Right lobe of liver (tissue), 6 donors: Measurements from ENCODE around the gene CHN2. TPM values are rescaled to one million over a fixed set of nuclear protein-coding genes. Genes with fewer than 3 reads are reported as not detected.

ENCODE experiments used
- ATAC-seq, 4 donors: fragments of 200-7000 bp; cut with Tn5 transposase; one replicate each; pipeline ENCODE4 v1.9.1; 2020; ENCODE audit warnings: mild to moderate bottlenecking in 4 of 4, moderate library complexity in 4 of 4
- DNase-seq, 3 donors: peaks; one replicate each; pipeline ENCODE4 v3.0.0-alpha.2; 2020
- H3K27ac ChIP-seq, 3 donors: fragments of 200-600 bp; one replicate each; pipeline ENCODE4 v1.8.0; 2022
- H3K27me3 ChIP-seq, 2 donors: fragments of 200-600 bp; one replicate each; pipeline ENCODE4 v1.8.0; 2022
- H3K36me3 ChIP-seq, 4 donors: fragments of 200-600 bp; sonication (generic) in 1 of 4; one replicate each; pipeline versions ENCODE4 v1.5.1 to v1.8.0; 2017 to 2022; ENCODE audit warnings: control low read depth in 1 of 4
- H3K4me1 ChIP-seq, 4 donors: fragments of 200-600 bp; sonication (generic) in 1 of 4; one replicate each; pipeline versions ENCODE4 v1.5.1 to v1.8.0; 2017 to 2022; ENCODE audit warnings: control low read depth in 1 of 4
- H3K4me3 ChIP-seq, 3 donors: fragments of 200-600 bp; one replicate each; pipeline ENCODE4 v1.8.0; 2022
- H3K9me3 ChIP-seq, 4 donors: fragments of 200-600 bp; sonication (generic) in 1 of 4; one replicate each; pipeline versions ENCODE4 v1.5.1 to v1.8.0; 2017 to 2022; ENCODE audit warnings: control low read depth in 1 of 4
- CTCF ChIP-seq, 4 donors: fragments of 200-600 bp in 3 of 4; fragments of 450-650 bp in 1 of 4; IDR thresholded peaks; one replicate each; pipeline versions ENCODE4 v1.5.1 to v1.8.0; 2016 to 2022; ENCODE audit warnings: antibody characterized with exemption in 4 of 4, mild to moderate bottlenecking in 2 of 4
- POLR2A ChIP-seq: fragments of 450-650 bp; IDR thresholded peaks from one replicate; pipeline ENCODE4 v1.6.1; 2017; ENCODE audit warnings: antibody characterized with exemption, mild to moderate bottlenecking
- WGBS: methylation state at CpG from one replicate; pipeline ENCODE4 v1.1.6; 2018; ENCODE audit warnings: low coverage, low lambda C conversion rate; ENCODE audit not compliant: insufficient coverage; ENCODE audit errors: missing lambda C conversion rate; 5-methylcytosine and 5-hydroxymethylcytosine counted together
- intact Hi-C, 2 donors: fragments of 100-400 bp; cut with DNase I; formaldehyde crosslinking; loops; one replicate each; pipeline versions ENCODE4 v1.11.2 to v1.14.1; 2022
- total RNA-seq, 6 experiments: library from RNA; depleted of rRNA in 2 of 6; stranded (reverse); fragments of >200 nt in 2 of 6; fragmentation: NEBNext Ultra II Directional in 3 of 6; extraction: Animal tissue kit (Norgen Biotek cat#: 25700) in 3 of 6; gene quantifications; one replicate each; pipeline versions ENCODE4 v1.1.0 to v1.2.4, GENCODE V29; 2016 to 2023
- donor health status: DM: no; HTN: yes; CAD: no.
- donor health status: DM: no; HTN: no; CAD: no.
- donor health status: DM: no; HTN: no; CAD: no.
- donor health status: DM: no; HTN: yes; CAD: no.
- donor health status: DM: no; HTN: yes; CAD: no.

The CHN2 gene
- total RNA-seq, 6 experiments from 2014 or later: 20.1 to 57.7 (median 31.5) TPM

GRCh38 chr7:29274146-29275017 is 79.8 kb downstream of the CHN2 start:
- DNase-seq (no peak), ATAC-seq (peak; percentile 60 to 65 (median 64))
- no peaks in the 10 kb centered on the region for H3K27me3 ChIP-seq
- H3K36me3 ChIP-seq: no peaks in the 10 kb centered on the region
- intact Hi-C loops: no loop called here
- WGBS: 34% methylated on average over 11 of the region's 11 CpGs
- peak overlapping the region in 2 of 3 donors; percentile 25 to 41 for H3K27ac ChIP-seq
- no peak overlapping the region for H3K4me3 ChIP-seq
- no peak for TF ChIP-seq CTCF (IDR thresholded peaks at IDR 0.05)
- TF ChIP-seq POLR2A: no peak
- H3K4me1 ChIP-seq: peaks cover 0 to 51% (median 20%) of the 10 kb centered on the region in 4 donors
- H3K9me3 ChIP-seq: no peaks in the 10 kb centered on the region

GRCh38 chr7:29275018-29275318 is 80.4 kb downstream of the CHN2 start:
- Histone ChIP-seq H3K36me3 (no peaks in the 10 kb centered on the region), H3K27me3 (no peaks in the 10 kb centered on the region), H3K4me3 (no peak overlapping the region), H3K4me1 (peaks cover 0 to 48% (median 18%) of the 10 kb centered on the region in 4 donors), H3K27ac (peak overlapping the region in 1 of 3 donors; percentile 41), H3K9me3 (no peaks in the 10 kb centered on the region)
- ATAC-seq (no peak), DNase-seq (no peak)
- TF ChIP-seq POLR2A: no peak
- TF ChIP-seq CTCF (IDR thresholded peaks at IDR 0.05): no peak
- 94% methylated on average over 2 of the region's 2 CpGs for WGBS
- intact Hi-C loops: no loop called here

- Histone ChIP-seq H3K36me3 (no peaks in the 10 kb centered on the region), H3K27me3 (no peaks in the 10 kb centered on the region), H3K9me3 (no peaks in the 10 kb centered on the region), H3K4me3 (no peak overlapping the region), H3K4me1 (peaks cover 0 to 42% (median 16%) of the 10 kb centered on the region in 4 donors), H3K27ac (no peak overlapping the region)
- 74% methylated on average over 4 of the region's 4 CpGs for WGBS
- no peak for ATAC-seq
- intact Hi-C loops: no loop called here
- DNase-seq: no peak
- TF ChIP-seq CTCF (IDR thresholded peaks at IDR 0.05) (no peak), POLR2A (no peak)
Measured at GRCh38 chr7:29275493-29275892, 80.9 kb downstream of the CHN2 start.

- H3K4me3 ChIP-seq: no peak overlapping the region
- ATAC-seq: no peak
- no peak overlapping the region for H3K27ac ChIP-seq
- H3K4me1 ChIP-seq: peaks cover 0 to 35% (median 15%) of the 10 kb centered on the region in 4 donors
- 53% methylated on average over 2 of the region's 2 CpGs for WGBS
- H3K36me3 ChIP-seq: no peaks in the 10 kb centered on the region
- TF ChIP-seq CTCF (IDR thresholded peaks at IDR 0.05) (no peak), POLR2A (no peak)
- DNase-seq: no peak
- intact Hi-C loops: no loop called here
- no peaks in the 10 kb centered on the region for H3K27me3 ChIP-seq
- H3K9me3 ChIP-seq: no peaks in the 10 kb centered on the region
Measured at GRCh38 chr7:29276199-29276598, 81.6 kb downstream of the CHN2 start.
